T-helper 2 cell treated with Interferon-gamma antibody and Interleukin-4, amounts not matched to agents 100 ng/mL and 5 ng/mL, for 36 hours (primary cell): ENCODE results near the gene TET2. TPM values are rescaled to one million over a fixed set of nuclear protein-coding genes. Genes with fewer than 3 reads are reported as not detected.

Experiments
- intact Hi-C: fragments of 100-400 bp; cut with micrococcal nuclease; formaldehyde crosslinking; loops from one replicate; pipeline ENCODE4 v1.15.1; 2023
- total RNA-seq: library from RNA; stranded (reverse); gene quantifications from 2 replicates; pipeline ENCODE4 v1.2.3, GENCODE V29; 2022

TET2 gene
- total RNA-seq, 1 donor from 2014 or later = 25.4 TPM

- intact Hi-C loops = loop anchor here (1.0 to 10.0 kb wide), 2 partner anchors 134 to 330 kb away; no protein-coding TSS in a partner anchor
Measured at GRCh38 chr4:105140684-105141490, 5.8 kb upstream of the TET2 start.

DNA sequence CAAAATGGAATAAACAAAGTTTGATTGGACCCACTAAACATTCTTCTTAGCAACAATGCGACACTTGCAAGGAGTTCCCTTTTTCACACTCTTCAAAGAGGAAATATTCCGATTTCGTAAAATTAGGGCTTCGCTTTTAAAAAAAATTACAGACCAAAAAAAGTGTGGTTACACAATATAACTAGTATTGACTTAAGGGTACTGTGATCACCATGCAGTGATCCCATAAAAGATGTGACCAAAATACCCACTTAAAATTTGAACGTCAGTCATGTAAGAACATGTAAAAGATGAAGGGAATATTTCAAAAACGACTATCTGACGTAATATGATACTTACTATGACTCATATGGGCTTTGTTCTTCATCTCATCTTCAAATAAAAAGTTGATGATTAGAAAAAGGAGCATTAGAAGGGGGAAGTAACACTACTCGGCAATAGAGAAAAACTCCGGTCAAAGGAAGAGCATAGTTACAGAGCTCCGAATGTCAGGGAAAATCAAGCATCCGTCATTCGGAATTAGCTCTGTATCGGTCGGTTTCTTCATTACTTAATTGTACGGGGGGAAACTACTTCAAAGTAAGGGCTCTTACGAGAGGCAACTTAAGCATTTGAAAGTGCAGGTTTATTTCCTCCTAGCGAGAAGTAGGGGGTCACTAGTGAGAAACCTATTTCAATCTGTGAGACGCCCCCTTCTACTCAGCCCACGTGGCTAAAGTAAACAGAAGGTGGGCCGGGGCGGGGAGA, 1.3 kb upstream of the TET2 start:
- intact Hi-C loops = loop anchor here (5.0 to 10.0 kb wide), 4 partner anchors 129 to 653 kb away; partner anchors contain the start of gene CXXC4

DNA sequence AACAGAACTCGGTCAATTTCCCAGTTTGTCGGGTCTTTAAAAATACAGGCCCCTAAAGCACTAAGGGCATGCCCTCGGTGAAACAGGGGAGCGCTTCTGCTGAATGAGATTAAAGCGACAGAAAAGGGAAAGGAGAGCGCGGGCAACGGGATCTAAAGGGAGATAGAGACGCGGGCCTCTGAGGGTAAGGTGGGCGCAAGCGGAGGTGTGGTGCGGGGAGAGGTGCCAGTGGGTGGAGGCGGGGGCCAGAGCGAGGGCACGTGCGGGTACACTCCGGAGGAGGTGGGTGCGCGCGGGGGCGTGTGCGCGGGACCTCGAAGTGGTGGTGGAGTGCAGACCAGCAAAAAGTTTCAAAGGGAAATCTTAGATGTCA, 787 bp upstream of the TET2 start:
- intact Hi-C loops = loop anchor here (1.0 to 10.0 kb wide), 10 partner anchors 85 to 1171 kb away; partner anchors contain the start of genes AIMP1, CXXC4, GSTCD and INTS12

DNA sequence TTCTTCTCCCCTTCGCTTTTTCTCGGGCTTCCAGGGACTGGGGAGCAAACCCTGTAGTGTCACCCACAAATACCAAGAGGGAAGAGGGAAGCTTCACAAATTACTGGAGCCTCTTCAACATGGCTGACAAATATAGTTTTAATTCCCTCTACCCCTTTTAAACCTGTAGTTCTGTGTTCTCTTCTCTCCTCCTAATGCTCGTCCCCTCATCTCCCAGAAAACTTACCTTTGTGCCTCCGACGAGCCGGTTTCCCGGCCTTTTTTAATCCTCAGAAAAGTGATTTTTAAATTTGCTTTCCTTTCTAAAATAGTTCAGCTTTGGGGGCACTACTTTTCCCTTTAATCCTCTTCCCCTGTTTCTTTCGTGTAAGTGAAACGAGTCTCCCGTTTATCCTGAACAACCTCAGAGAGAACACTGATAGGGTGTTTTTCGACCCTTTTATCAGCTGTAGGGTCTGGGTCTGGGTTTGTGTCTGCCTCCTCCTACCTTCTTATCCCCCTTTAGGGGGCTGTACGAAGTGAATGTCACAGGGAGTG, 408 bp downstream of the TET2 start:
- intact Hi-C loops = loop anchor here (2.0 to 10.0 kb wide), 8 partner anchors 86 to 1170 kb away; partner anchors contain the start of genes AIMP1, CXXC4 and TBCK

DNA sequence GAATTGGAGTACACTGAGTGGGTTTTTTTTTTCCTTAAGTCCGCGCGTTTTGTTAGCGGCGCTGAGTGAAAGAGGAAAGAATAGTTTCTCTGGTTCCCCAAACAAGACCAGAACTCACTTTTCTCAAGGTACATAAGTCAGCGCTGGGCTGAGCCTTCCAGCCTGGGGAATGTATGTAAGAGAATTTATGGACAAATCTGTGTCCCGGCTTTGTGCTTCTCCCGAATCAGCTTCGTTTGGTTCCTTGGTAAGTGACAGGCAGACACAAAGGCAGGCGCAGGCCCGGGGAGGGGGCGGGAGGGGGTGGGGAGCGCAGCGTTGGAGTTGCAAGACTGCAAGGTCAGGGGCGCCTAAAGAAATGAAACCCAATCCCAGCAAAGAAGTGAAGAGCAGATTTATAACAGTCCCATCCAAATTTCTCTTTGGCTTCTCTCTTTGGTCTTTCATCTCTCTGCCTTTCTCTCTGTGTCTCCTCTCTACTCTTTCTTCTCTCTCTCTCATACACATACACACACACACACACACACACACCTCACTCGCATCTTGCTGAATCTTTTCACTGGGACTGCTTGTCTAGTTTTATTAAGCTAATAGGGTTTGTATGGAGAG, 981 bp downstream of the TET2 start:
- intact Hi-C loops = loop anchor here (2.0 to 10.0 kb wide), 8 partner anchors 87 to 1169 kb away; partner anchors contain the start of genes AIMP1, CXXC4 and TBCK

- intact Hi-C loops = loop anchor here (5.0 to 10.0 kb wide), 4 partner anchors 126 to 656 kb away; partner anchors contain the start of gene CXXC4
Measured at GRCh38 chr4:105148356-105148755, 1.7 kb downstream of the TET2 start.

DNA sequence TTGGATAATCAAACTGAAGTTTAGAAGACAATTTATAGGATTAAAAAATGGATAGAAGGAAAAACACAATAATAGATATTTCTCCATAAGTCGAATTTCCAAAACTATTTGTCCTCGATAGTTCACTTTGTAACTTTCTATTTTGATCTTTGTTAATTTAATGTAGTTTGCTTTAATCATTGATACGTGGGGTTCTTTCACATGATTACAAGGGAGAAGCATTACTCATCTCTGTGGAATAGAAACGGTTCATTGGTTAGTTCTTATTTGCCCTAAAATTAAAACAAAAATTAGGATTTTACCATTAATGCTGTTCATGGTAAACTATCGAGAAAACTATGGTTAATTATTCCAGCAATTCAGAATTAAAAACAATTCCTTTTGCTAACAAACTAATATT, 2.1 kb downstream of the TET2 start:
- intact Hi-C loops = loop anchor here (5.0 to 10.0 kb wide), 4 partner anchors 126 to 656 kb away; partner anchors contain the start of gene CXXC4

DNA sequence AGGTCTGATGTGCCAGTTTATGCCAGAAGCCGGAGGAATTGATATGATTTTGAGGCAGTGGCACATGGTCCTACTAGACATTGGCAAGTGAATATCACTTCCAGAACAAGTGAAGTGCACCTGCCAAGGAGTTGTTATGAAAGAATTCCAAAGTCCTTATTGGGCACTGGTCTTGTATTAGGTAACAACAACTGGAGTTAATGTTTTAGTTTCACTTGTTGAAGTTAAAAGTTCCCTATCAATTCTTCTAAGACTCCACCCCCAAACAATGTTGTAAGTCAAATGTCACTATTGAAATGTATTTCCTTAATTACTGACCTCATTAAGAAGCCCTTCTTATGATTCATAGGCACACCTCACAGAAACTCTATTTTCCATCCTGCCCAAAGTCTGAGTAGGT, 3.1 kb downstream of the TET2 start:
- intact Hi-C loops = loop anchor here (5.0 to 10.0 kb wide), 4 partner anchors 125 to 657 kb away; partner anchors contain the start of gene CXXC4

- intact Hi-C loops = no loop called here
Measured at GRCh38 chr4:105150503-105150902, 3.8 kb downstream of the TET2 start.

DNA sequence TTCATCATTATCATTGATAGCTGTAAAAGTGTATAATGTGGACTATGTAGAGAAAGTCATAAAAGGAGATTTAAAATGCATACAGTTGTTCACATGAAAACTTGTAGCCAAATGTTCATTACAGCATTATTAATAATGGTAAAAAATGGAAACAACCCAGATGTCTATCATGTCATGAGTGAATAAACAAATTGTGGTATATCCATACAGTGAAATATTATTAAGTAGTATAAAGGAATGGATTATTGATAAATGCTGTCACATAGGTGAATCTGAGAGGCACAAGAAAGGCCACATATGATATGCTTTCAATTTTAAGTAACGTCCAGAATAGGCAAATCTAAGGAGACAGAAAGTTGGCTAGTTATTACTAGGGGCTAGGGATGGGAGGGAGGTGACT, 7.1 kb downstream of the TET2 start:
- intact Hi-C loops = no loop called here

DNA sequence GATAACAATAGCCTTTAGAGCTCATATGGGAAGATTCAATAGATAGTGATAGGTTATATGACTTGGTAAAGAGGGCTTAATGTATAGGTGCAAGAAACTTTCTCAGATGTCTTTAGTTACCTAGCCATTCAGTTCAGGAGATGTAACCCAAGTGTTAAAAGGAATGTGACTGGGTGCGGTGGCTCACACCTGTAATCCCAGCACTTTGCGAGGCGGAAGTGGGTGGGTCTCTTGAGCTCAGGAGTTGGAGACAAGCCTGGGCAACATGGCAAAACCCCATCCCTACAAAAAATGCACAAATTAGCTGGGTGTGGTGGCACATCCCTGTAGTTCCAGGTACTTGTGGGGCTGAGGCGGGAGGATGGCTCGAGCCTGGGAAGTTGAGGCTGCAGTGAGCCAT, 7.9 kb downstream of the TET2 start:
- intact Hi-C loops = no loop called here

GRCh38 chr4:105155426-105155825, 8.8 kb downstream of the TET2 start:
- intact Hi-C loops = no loop called here

GRCh38 chr4:105158837-105159236, 12.2 kb downstream of the TET2 start:
- intact Hi-C loops = no loop called here

GRCh38 chr4:105162123-105162796, 15.6 kb downstream of the TET2 start:
- intact Hi-C loops = no loop called here

DNA sequence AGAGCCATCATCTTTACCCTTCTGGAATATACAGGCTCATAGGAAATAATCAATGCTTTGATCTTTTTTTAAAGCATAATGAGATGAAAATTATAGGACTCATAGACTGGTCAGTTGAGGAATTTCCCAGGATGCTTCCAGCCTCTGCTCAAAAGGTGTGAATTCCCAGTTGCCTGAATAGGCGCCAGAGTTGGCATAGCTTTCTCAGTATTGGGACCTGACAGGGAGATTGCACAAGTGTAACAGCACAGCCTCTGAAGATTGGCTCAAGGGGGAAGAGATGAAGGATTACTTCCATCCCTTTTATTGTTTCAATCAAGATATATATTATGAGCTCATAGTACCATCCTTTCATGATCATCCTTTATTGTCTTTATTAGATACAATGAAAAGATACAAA, 17.9 kb downstream of the TET2 start:
- intact Hi-C loops = no loop called here

DNA sequence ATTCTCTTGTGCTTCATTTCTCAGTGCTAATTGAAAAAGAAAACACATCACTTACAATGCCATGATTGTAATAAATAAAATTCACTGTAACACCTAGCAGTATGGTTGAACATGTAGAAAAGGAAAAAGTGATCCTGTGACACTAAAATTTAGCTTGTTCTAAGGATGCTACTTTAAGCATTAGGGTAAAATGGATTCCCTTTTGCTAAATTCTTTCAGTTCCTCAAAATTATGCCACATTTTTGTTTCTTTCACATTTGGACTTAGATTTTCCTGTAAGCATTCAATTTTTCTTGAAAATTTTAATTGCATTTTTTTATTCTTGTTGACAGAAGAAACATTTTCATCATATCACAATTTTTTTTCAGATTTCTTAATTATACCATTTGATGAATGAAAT, 19.4 kb downstream of the TET2 start:
- intact Hi-C loops = no loop called here

- intact Hi-C loops = no loop called here
Measured at GRCh38 chr4:105170711-105171110, 24.0 kb downstream of the TET2 start.

GRCh38 chr4:105171912-105172311, 25.2 kb downstream of the TET2 start:
- intact Hi-C loops = no loop called here

GRCh38 chr4:105174098-105174497, 27.4 kb downstream of the TET2 start:
- intact Hi-C loops = no loop called here

- intact Hi-C loops = no loop called here
Measured at GRCh38 chr4:105179539-105180401, 33.1 kb downstream of the TET2 start.
